Measurements from ENCODE around the gene SMIM21. TPM values are rescaled to one million over a fixed set of nuclear protein-coding genes. Genes with fewer than 3 reads are reported as not detected.

The SMIM21 gene
- polyA plus RNA-seq, 1 donor: not detected

- no peak for DNase-seq (ENCODE audit: low read depth)
These were observed 50.2 kb downstream of the SMIM21 start for GRCh38 chr18:75377258-75377657.

GRCh38 chr18:75376004-75376403, 51.5 kb downstream of the SMIM21 start:
- no peak for DNase-seq (ENCODE audit: low read depth)

DNA sequence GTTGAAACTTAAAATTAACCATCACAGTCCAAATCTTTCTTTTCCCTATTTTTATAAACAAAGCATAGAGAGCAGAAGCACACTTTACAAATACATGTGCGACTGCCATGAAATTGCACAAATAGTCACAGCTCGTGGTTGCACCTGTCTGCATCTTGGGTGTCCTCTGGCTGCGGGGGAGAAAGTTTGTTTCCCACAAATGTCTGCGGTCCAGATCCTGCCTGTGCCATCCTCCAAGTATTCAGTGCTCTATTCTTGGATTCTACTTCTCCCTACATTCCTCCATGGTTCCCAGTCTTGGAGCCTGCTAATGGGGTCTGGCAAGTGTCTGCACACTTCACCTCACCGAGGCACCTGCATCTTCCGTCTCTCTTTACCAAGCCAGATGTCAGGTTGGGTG, 52.2 kb downstream of the SMIM21 start:
- DNase-seq (ENCODE audit: low read depth): no peak

DNA sequence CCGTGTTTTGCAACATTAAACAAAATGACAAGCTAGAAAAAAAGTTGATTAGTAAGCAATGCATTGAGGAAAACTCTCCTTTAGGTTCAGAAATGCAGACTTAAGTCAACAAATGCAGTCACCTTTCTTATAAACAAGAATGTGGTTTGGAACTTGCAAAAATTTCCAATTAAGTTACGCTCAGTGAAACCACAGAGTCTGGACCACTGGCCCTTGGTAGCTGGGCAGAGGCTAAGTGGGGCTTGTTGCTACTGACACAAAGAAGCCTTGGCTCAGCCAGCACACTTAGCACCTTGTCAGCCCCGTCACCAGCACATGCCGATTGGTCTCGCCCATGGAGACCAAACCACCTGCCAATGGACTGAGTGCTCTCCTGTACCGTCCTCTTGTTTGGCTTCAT, 53.0 kb downstream of the SMIM21 start:
- no peak for DNase-seq (ENCODE audit: low read depth)

DNA sequence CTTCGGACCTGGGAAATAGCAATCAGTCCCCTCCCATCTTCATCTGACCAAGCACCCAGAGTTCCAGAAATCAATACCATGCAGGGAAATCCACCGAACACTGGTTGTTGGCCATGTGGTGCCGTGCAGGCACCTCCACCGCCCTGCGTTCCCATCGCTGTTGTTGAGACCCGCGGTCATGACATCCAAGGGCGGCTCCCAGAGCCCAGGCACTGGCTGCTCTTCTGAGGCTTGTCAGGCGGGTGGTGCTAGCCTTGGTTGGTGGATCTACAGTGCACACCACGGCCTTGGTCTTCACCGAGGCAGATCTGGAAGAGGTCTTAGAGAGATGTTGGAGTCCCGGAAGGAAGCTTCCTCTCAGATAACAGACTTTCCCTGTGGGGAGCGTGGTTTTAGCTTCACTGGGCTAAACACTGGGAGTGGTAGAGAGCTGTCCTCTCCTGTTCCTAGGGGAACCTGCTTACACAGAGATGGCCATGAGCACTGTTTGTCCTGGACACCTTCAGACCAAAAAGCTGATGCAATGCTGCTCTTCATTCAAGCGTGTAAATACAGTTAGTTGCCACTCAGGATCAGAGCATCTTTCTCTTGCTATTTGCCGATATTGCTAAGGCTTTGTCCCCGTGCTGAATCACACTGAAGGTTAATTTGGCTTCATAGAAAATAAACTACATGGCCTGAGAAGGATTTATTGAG, 58.3 kb downstream of the SMIM21 start:
- no peak for DNase-seq (ENCODE audit: low read depth)

GRCh38 chr18:75365837-75366236, 61.7 kb downstream of the SMIM21 start:
- no peak for DNase-seq (ENCODE audit: low read depth)

GRCh38 chr18:75365254-75365629, 62.3 kb downstream of the SMIM21 start:
- no peak for DNase-seq (ENCODE audit: low read depth)

DNA sequence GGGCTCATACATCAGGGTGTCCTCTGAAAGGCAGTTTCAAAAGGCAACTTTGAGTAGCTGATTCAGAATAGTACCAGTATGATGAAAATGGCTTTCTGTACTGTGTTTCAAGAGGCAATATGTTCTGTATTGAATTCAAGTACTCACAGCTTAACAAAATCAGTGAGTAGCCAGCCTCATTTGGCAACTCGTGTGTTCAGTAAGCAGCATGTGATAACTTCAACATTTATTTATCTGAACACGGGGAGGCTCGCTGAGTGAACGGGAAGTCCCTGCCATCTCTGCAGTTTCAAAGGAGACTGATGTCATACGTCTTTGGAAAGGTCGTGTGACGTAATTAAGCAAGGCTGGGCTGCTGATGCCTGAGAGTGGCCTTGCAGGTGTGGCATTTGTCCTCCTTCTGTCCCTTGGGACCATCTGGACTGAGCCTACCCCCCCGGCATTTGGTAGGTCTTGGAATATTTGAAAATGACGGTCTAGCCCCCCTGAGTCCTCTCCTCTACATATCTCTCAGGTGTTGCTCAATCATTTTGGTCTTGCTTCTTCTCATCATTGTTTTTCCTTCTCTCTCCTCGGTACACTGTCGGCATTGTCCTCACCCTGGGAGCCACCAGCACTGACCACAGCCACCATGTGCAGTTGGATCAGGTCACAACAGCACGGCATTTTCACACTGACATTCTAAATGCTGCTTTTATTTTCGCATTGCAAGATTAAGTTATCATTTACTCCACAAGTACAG, 62.8 kb downstream of the SMIM21 start:
- DNase-seq (ENCODE audit: low read depth): no peak

DNA sequence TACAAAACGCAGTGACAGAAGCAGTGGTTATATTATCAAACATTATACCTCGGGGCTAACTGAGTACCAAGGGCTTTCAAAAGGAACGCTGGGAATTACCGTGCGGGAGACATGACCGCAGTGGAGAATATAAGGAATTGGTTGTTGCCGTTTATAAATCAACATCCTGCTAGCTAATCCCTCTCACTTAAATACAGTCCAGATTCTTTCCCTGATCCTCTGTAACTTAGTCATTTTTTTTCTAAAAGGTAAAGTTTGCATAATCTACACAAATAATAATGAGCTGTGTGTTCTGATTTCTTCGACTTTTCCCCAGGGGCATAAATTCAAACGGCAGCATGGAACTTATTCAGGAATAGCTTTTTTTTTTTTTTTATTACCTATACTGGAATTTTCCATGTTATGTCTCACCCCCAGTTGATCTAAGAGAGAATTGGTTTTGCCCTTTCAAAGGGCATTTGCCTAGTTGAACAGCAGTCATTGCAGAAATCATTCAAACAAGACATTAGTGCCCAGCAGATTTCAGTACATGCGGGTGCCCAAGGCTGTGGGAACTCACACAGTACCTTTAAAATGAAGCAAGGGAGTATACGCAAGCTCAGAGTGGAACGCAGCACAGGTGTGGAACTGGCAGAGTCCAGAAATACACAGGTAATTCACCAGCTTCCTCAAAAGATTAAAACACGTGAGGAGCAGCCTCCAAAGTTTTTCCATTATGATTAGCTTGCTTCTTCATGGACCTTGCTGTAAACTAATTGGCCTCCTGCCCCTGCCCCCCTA, 63.9 kb downstream of the SMIM21 start:
- DNase-seq (ENCODE audit: low read depth): no peak

DNA sequence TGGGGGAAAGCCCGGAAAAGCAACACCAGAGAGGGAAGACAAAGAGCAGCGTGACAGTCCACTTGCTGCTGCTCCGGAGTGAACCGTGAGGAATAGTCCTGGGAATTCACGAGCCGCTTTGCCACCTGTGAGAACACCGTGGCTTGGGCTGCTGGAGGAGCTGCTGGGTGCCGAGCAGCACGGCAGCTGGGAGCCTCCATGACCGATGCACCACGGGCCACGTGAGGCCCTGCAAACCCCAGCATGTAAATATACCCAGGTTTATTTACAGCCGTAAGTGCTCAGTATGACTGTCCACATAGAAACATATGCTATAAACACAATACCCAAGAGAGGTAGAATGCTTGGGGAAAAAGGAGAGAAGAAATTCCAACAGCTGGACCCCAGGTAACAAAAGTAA, 65.1 kb downstream of the SMIM21 start:
- DNase-seq (ENCODE audit: low read depth): no peak

GRCh38 chr18:75360941-75361340, 66.6 kb downstream of the SMIM21 start:
- DNase-seq (ENCODE audit: low read depth): no peak

- DNase-seq (ENCODE audit: low read depth): no peak
These were observed 67.3 kb downstream of the SMIM21 start for GRCh38 chr18:75360215-75360614.

Other genes with a start within 250 kb of the SMIM21 start
- 40.0 TPM for gene PTGR3, start 218.6 kb downstream of the SMIM21 start, polyA plus RNA-seq (ENCODE audit: insufficient read length)
- 22.7 TPM for gene TSHZ1, start 216.9 kb downstream of the SMIM21 start, polyA plus RNA-seq (ENCODE audit: insufficient read length)

Data from forelimb muscle (tissue), 1 donor.